ENCODE results near the gene RALGPS2. TPM values are rescaled to one million over a fixed set of nuclear protein-coding genes. Genes with fewer than 3 reads are reported as not detected.

The RALGPS2 gene
- total RNA-seq, 1 experiment from 2014 or later: 12.7 TPM

GRCh38 chr1:178960482-178961240 is 235.6 kb downstream of the RALGPS2 start:
- H3K4me3 ChIP-seq (ENCODE audit: low read depth, low read length, poor library complexity, severe bottlenecking): no peak overlapping the region
- TF ChIP-seq EZH2 (IDR thresholded peaks at IDR 0.05; ENCODE audit: borderline replicate concordance, low read depth, low read length, poor library complexity, severe bottlenecking) (no peak), CTCF (conservative IDR thresholded peaks at IDR 0.05; ENCODE audit: low read depth, low read length) (no peak)
- CTCF ChIA-PET: no interaction called here
- intact Hi-C loops (cut with micrococcal nuclease; ENCODE audit: unreplicated experiment): no loop called here
- H3K27ac ChIP-seq (ENCODE audit: low read depth, low read length, poor library complexity, severe bottlenecking): no peak overlapping the region
- H3K36me3 ChIP-seq (ENCODE audit: insufficient read depth, low read length, poor library complexity, severe bottlenecking): no peaks in the 10 kb centered on the region
- POLR2A ChIA-PET (ENCODE audit: low non-redundant PET): no interaction called here
- no peaks in the 10 kb centered on the region for H3K4me1 ChIP-seq (ENCODE audit: insufficient read depth, low read length, poor library complexity, severe bottlenecking)
- H3K9me3 ChIP-seq (ENCODE audit: low read depth, low read length, poor library complexity, severe bottlenecking): no peaks in the 10 kb centered on the region
- BruUV-seq (replicated peaks): no TSS peak
- DNase-seq (ENCODE audit: low spot score): no peak
- no peaks in the 10 kb centered on the region for H3K27me3 ChIP-seq (replicated peaks; ENCODE audit: insufficient read depth, low read depth, low read length, poor library complexity)

- Histone ChIP-seq H3K4me3 (ENCODE audit: low read depth, low read length, poor library complexity, severe bottlenecking) (no peak overlapping the region), H3K27ac (ENCODE audit: low read depth, low read length, poor library complexity, severe bottlenecking) (no peak overlapping the region), H3K4me1 (ENCODE audit: insufficient read depth, low read length, poor library complexity, severe bottlenecking) (no peaks in the 10 kb centered on the region), H3K27me3 (replicated peaks; ENCODE audit: insufficient read depth, low read depth, low read length, poor library complexity) (no peaks in the 10 kb centered on the region), H3K36me3 (ENCODE audit: insufficient read depth, low read length, poor library complexity, severe bottlenecking) (no peaks in the 10 kb centered on the region), H3K9me3 (ENCODE audit: low read depth, low read length, poor library complexity, severe bottlenecking) (no peaks in the 10 kb centered on the region)
- DNase-seq (ENCODE audit: low spot score): no peak
- TF ChIP-seq EZH2 (IDR thresholded peaks at IDR 0.05; ENCODE audit: borderline replicate concordance, low read depth, low read length, poor library complexity, severe bottlenecking) (no peak), CTCF (conservative IDR thresholded peaks at IDR 0.05; ENCODE audit: low read depth, low read length) (no peak)
- no TSS peak for BruUV-seq (replicated peaks)
- intact Hi-C loops (cut with micrococcal nuclease; ENCODE audit: unreplicated experiment): no loop called here
- ChIA-PET POLR2A (ENCODE audit: low non-redundant PET) (no interaction called here), CTCF (no interaction called here)
Observed at GRCh38 chr1:178961331-178961730, 236.3 kb downstream of the RALGPS2 start.

GRCh38 chr1:178961868-178962267 is 236.8 kb downstream of the RALGPS2 start:
- intact Hi-C loops (cut with micrococcal nuclease; ENCODE audit: unreplicated experiment): no loop called here
- no peak for TF ChIP-seq CTCF (conservative IDR thresholded peaks at IDR 0.05; ENCODE audit: low read depth, low read length)
- TF ChIP-seq EZH2 (IDR thresholded peaks at IDR 0.05; ENCODE audit: borderline replicate concordance, low read depth, low read length, poor library complexity, severe bottlenecking): no peak
- H3K9me3 ChIP-seq (ENCODE audit: low read depth, low read length, poor library complexity, severe bottlenecking): no peaks in the 10 kb centered on the region
- H3K27me3 ChIP-seq (replicated peaks; ENCODE audit: insufficient read depth, low read depth, low read length, poor library complexity): no peaks in the 10 kb centered on the region
- H3K4me1 ChIP-seq (ENCODE audit: insufficient read depth, low read length, poor library complexity, severe bottlenecking): no peaks in the 10 kb centered on the region
- H3K36me3 ChIP-seq (ENCODE audit: insufficient read depth, low read length, poor library complexity, severe bottlenecking): no peaks in the 10 kb centered on the region
- no peak for DNase-seq (ENCODE audit: low spot score)
- no TSS peak for BruUV-seq (replicated peaks)
- POLR2A ChIA-PET (ENCODE audit: low non-redundant PET): interaction anchor here (0.6 kb wide), 1 partner anchor 40 kb away, joined by 3 read pairs; no protein-coding TSS in a partner anchor
- no peak overlapping the region for H3K4me3 ChIP-seq (ENCODE audit: low read depth, low read length, poor library complexity, severe bottlenecking)
- H3K27ac ChIP-seq (ENCODE audit: low read depth, low read length, poor library complexity, severe bottlenecking): no peak overlapping the region
- CTCF ChIA-PET: no interaction called here

All from A673 (cell line).